ENCODE results near the gene CACNA1S. TPM values are rescaled to one million over a fixed set of nuclear protein-coding genes. Genes with fewer than 3 reads are reported as not detected.

CACNA1S gene
- total and polyA plus RNA-seq, 2 of the 13 experiments (the other 11 are each of a cell fraction or from before 2014, with no cell fraction given) = not detected

DNA sequence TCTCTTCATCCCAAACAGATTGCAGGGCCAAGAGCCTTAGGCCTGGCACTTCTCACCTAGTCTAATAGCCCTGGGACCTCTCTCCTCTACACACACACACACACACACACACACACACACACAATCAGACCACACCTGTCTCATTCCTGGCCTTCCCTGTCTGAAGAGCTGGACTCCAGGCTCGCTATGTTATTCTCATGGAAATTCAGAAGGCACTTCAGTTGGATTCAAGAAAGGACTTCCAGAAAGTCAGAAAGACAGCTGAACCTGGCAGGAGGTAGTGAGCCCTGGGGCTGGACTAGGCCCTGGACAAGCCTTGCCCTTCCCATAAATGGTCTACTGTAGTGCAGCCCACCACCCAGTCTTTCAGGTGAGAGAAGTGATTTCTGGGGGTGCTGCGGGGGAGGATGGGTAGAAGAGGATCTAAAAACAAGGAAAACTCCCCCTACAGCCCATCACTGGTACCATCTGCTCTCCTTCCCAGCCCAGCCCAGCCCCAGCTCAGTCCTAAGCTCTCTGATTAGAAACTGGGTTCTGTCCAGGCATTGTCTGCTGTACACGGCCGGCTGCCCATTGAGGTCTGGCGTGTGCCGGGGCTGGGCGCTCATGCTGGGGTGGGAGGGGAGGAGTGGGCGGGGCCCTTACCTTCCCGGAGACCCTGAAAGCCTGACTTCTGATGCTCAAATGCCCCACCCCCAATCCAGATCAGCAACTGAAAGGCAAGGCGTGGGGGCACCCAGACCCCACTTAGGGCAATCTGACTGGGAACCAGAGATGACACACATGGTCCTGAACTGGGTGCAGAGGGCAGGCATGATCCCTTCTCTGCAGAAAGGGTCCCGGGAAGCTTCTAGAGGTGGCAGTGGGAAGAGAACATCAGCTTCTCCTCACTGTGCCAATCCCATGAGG, 91.3 kb downstream of the CACNA1S start (continued):
- TF ChIP-seq POGK (CRISPR knock-in tag; conservative IDR thresholded peaks at IDR 0.05) (0 out of 2 replicates have a peak, but pooled peaks have one; percentile 27), NFIB (CRISPR knock-in tag; IDR thresholded peaks at IDR 0.05; ENCODE audit: borderline replicate concordance) (no peak), AGO2 (optimal IDR thresholded peaks at IDR 0.05; ENCODE audit: low read depth, low read length) (no peak), ZBTB42 (CRISPR knock-in tag; IDR thresholded peaks at IDR 0.05) (no peak)

DNA sequence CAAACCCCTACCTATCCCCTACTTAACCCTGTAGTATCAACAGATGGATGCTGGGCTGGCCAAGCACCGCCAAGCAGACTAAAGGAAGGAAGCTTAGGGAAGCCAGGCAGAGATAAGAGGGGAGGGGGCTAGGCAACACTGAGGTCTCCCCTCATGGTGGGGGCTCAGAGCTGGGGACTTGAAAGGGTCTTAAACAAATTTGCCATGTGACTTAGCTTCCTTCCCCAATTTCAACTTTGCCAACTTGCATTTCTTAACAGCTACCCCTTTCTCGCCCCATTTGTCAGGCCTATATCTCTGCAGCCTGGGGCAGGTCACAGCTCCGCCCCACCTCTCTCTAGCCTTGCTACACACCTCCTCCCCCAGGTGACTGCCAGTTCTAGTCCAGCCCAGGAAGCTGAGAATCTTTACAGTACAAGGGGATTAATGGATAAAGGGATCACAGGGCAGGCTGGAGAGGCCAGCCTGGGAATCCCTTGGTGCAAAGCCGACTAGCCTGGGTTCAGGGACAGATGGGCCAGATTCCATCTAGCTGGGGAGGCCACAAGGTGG, 92.1 kb downstream of the CACNA1S start:
- no peaks in the 10 kb centered on the region for H3K9me3 ChIP-seq (ENCODE audit: low read length)
- DNase-seq (ENCODE audit: low spot score) = peak; percentile 33
- TF ChIP-seq HNF4A (CRISPR knock-in tag; IDR thresholded peaks at IDR 0.05) (0 out of 2 replicates have a peak, but pooled peaks have one; percentile 3), ZNF446 (CRISPR knock-in tag; IDR thresholded peaks at IDR 0.05) (no peak), PCBP2 (optimal IDR thresholded peaks at IDR 0.05; ENCODE audit: low read depth, low read length, poor library complexity, severe bottlenecking) (no peak), ZNF792 (CRISPR knock-in tag; IDR thresholded peaks at IDR 0.05) (peak; percentile 45; the same call in 1 of the 2 replicates), ZNF496 (CRISPR knock-in tag; IDR thresholded peaks at IDR 0.05; ENCODE audit: insufficient replicate concordance) (no peak), ZNF484 (CRISPR knock-in tag; IDR thresholded peaks at IDR 0.05; ENCODE audit: borderline replicate concordance, low read depth) (no peak), ZNF546 (CRISPR knock-in tag; conservative IDR thresholded peaks at IDR 0.05) (no peak)
- WGBS (ENCODE audit: low lambda C conversion rate) = 20% methylated on average over 3 of the region's 4 CpGs
- no peak overlapping the region for H3K4me3 ChIP-seq (replicated peaks in 1 of 3; ENCODE audit: insufficient read depth in 1 of 3, low read depth in 2 of 3, low read length in 3 of 3)
- H2AFZ ChIP-seq (ENCODE audit: low read length) = no peak overlapping the region
- peak; percentile 26 for FAIRE-seq
- no peaks in the 10 kb centered on the region for H3K79me2 ChIP-seq (ENCODE audit: insufficient read depth, low read length)
- H4K20me1 ChIP-seq (ENCODE audit: insufficient read depth, low read length) = no peaks in the 10 kb centered on the region
- H3K4me1 ChIP-seq (ENCODE audit: insufficient read depth, low read length) = peaks cover 63% of the 10 kb centered on the region
- H3K27ac ChIP-seq (ENCODE audit: extremely low read length, insufficient read depth, low read length) = no peak overlapping the region
- H3K36me3 ChIP-seq (replicated peaks in 1 of 2; ENCODE audit: control insufficient read depth in 1 of 2, insufficient read depth in 2 of 2, low read length in 2 of 2) = no peaks in the 10 kb centered on the region
- BruUV-seq (replicated peaks) = no TSS peak
- POLR2A ChIA-PET = no interaction called here
- peak overlapping the region; percentile 18; the same call in 1 of the 2 replicates for H3K4me2 ChIP-seq (ENCODE audit: low read depth, low read length)
- peaks cover 13 to 47% of the 10 kb centered on the region in 2 experiments for H3K27me3 ChIP-seq (ENCODE audit: control insufficient read depth in 1 of 2, insufficient read depth in 2 of 2, low read length in 2 of 2)
- in situ Hi-C loops (cut with HindIII; ENCODE audit: extremely low pct_ligation_motif_present, low pct_unique_long_range_greater_than_20kb) (no loop called here), intact Hi-C loops (cut with micrococcal nuclease; ENCODE audit: unreplicated experiment) (loop anchor here (5.0 kb wide), 1 partner anchor 128 kb away; the partner anchor contains the start of gene INAVA)
- peak; percentile 38 for ATAC-seq
- CTCF ChIA-PET (ENCODE audit: low intra/inter-chr PET ratio, low total read pairs) = no interaction called here
- H3K9ac ChIP-seq (ENCODE audit: insufficient read depth, low read depth, low read length) = no peak overlapping the region
